ENCODE results near the gene AGGF1. TPM values are rescaled to one million over a fixed set of nuclear protein-coding genes. Genes with fewer than 3 reads are reported as not detected.

Gene AGGF1
- total and polyA plus RNA-seq, 2 experiments from 2014 or later: 24.4 to 27.5 TPM

- Histone ChIP-seq H3K4me1 (ENCODE audit: insufficient read depth) (no peaks in the 10 kb centered on the region), H3F3A (replicated peaks; ENCODE audit: low read depth) (no peaks in the 10 kb centered on the region), H3K4me3 (no peak overlapping the region), H3K4me2 (no peak overlapping the region), H3K9me2 (ENCODE audit: insufficient read depth) (peaks cover 12% of the 10 kb centered on the region; the same call in 1 of the 2 replicates), H4K20me1 (replicated peaks; ENCODE audit: insufficient read depth) (no peaks in the 10 kb centered on the region; the same call in 1 of the 2 replicates), H3K27me3 (ENCODE audit: insufficient read depth) (no peaks in the 10 kb centered on the region), H3K79me2 (replicated peaks; ENCODE audit: insufficient read depth) (no peaks in the 10 kb centered on the region), H3K36me3 (ENCODE audit: insufficient read depth) (no peaks in the 10 kb centered on the region), H3K27ac (ENCODE audit: low read depth) (no peak overlapping the region), H2AFZ (no peak overlapping the region)
- ATAC-seq (no peak), DNase-seq (ENCODE audit: low spot score) (no peak)
- Mint-ChIP-seq H3K27me3 (ENCODE audit: insufficient read depth, low read depth, poor library complexity) (no peaks in the 10 kb centered on the region), H3K27ac (no peak overlapping the region), H3K36me3 (ENCODE audit: low read depth) (peaks cover 3% of the 10 kb centered on the region; the same call in 2 of the 3 replicates), H3K4me3 (no peak overlapping the region), H3K4me1 (no peaks in the 10 kb centered on the region), H3K9me3 (peaks cover 12% of the 10 kb centered on the region)
- no peak for TF ChIP-seq ZNF462 (CRISPR knock-in tag; IDR thresholded peaks at IDR 0.05)
- TF ChIP-seq POLR2AphosphoS5 (IDR thresholded peaks at IDR 0.05; ENCODE audit: low read depth): no peak
- TF ChIP-seq NANOG (IDR thresholded peaks at IDR 0.05; ENCODE audit: borderline replicate concordance): no peak
- no peak for TF ChIP-seq CTCF (conservative IDR thresholded peaks at IDR 0.05; ENCODE audit: low read depth in 2 of 2)
- no peak for TF ChIP-seq STAT1 (IDR thresholded peaks at IDR 0.05; ENCODE audit: unreplicated experiment)
Measured at GRCh38 chr5:76982450-76982849, 47.8 kb upstream of the AGGF1 start.
